C4-2B (cell line): ENCODE results near the gene QRFP.
A peak's percentile ranks its signal among the peaks of the same experiment; 100 is the strongest.

Source experiments
- H3K27ac ChIP-seq: fragments of 450-650 bp; 2 replicates; pipeline ENCODE4 v1.5.1; 2017
- CTCF ChIP-seq: fragments of 450-650 bp; conservative IDR thresholded peaks from 2 replicates; pipeline ENCODE4 v1.5.1; 2017; ENCODE audit warnings: mild to moderate bottlenecking
- ZFX ChIP-seq: fragments of 450-650 bp; IDR thresholded peaks from 2 replicates; pipeline ENCODE4 v1.6.1; 2017

QRFP gene

GRCh38 chr9:130880599-130881220, 15.9 kb downstream of the QRFP start:
- H3K27ac ChIP-seq = no peak overlapping the region
- TF ChIP-seq CTCF = no peak
- no peak for TF ChIP-seq ZFX

- no peak overlapping the region for H3K27ac ChIP-seq
- no peak for TF ChIP-seq CTCF
- no peak for TF ChIP-seq ZFX
Measured at GRCh38 chr9:130879863-130880411, 16.7 kb downstream of the QRFP start.

GRCh38 chr9:130878295-130878694, 18.3 kb downstream of the QRFP start:
- TF ChIP-seq ZFX (no peak), CTCF (no peak)
- H3K27ac ChIP-seq = no peak overlapping the region

- TF ChIP-seq ZFX (no peak), CTCF (no peak)
- no peak overlapping the region for H3K27ac ChIP-seq
Measured at GRCh38 chr9:130877300-130877699, 19.3 kb downstream of the QRFP start.

- H3K27ac ChIP-seq = peak overlapping the region; percentile 90
- TF ChIP-seq ZFX (no peak), CTCF (no peak)
Measured at GRCh38 chr9:130874783-130875182, 21.8 kb downstream of the QRFP start.

- peak overlapping the region; percentile 90 for H3K27ac ChIP-seq
- TF ChIP-seq CTCF (no peak), ZFX (no peak)
Measured at GRCh38 chr9:130873966-130874365, 22.6 kb downstream of the QRFP start.

GRCh38 chr9:130872912-130873503, 23.6 kb downstream of the QRFP start:
- TF ChIP-seq CTCF (no peak), ZFX (no peak)
- H3K27ac ChIP-seq = peak overlapping the region; percentile 90
